H1 (cell line): ENCODE measurements around the gene PNO1.

Experiments used
- CEBPB ChIP-seq: IDR thresholded peaks from 2 replicates; pipeline ENCODE4 v1.6.1; 2012; ENCODE audit warnings: low read depth, low read length
- CTBP2 ChIP-seq: IDR thresholded peaks from 2 replicates; pipeline ENCODE4 v1.7.0; 2011; ENCODE audit warnings: borderline replicate concordance, mild to moderate bottlenecking, moderate library complexity, mixed read lengths, low read length; ENCODE audit not compliant: insufficient read depth, insufficient read length
- CTCF ChIP-seq, 3 experiments: IDR thresholded peaks; 1 replicate in 2 of 3; 2 replicates in 1 of 3; pipeline versions ENCODE4 v1.5.1 to v1.6.1; 2011; ENCODE audit warnings: low read length in 3 of 3, mild to moderate bottlenecking in 3 of 3, inconsistent platforms in 2 of 3, low read depth in 1 of 3, moderate library complexity in 1 of 3; ENCODE audit not compliant: insufficient read depth in 1 of 3; ENCODE audit errors: control extremely low read depth in 1 of 3
- EP300 ChIP-seq, 2 experiments: IDR thresholded peaks; 1 replicate in 1 of 2; 2 replicates in 1 of 2; pipeline ENCODE4 v1.6.1; 2011 to 2012; ENCODE audit warnings: low read depth in 2 of 2, low read length in 2 of 2, mild to moderate bottlenecking in 2 of 2, borderline replicate concordance in 1 of 2, inconsistent platforms in 1 of 2, moderate library complexity in 1 of 2
- EZH2 ChIP-seq: fragments of 200-600 bp; sonication (generic); IDR thresholded peaks from 2 replicates; pipeline ENCODE4 v1.7.1; 2012; ENCODE audit warnings: low read depth, mild to moderate bottlenecking, moderate library complexity, low read length, inconsistent platforms; ENCODE audit not compliant: severe bottlenecking
- GABPA ChIP-seq: IDR thresholded peaks from 2 replicates; pipeline ENCODE4 v1.6.1; 2011; ENCODE audit warnings: mild to moderate bottlenecking, low read length, moderate library complexity, borderline replicate concordance; ENCODE audit not compliant: insufficient read depth
- HDAC2 ChIP-seq, 2 experiments: fragments of 300-600 bp in 1 of 2; sonication (generic) in 1 of 2; IDR thresholded peaks; 2 replicates each; pipeline ENCODE4 v1.6.1; 2011 to 2012; ENCODE audit warnings: low read depth in 2 of 2, low read length in 2 of 2, mild to moderate bottlenecking in 2 of 2, moderate library complexity in 2 of 2, borderline replicate concordance in 1 of 2, inconsistent platforms in 1 of 2
- JUND ChIP-seq: IDR thresholded peaks from 2 replicates; pipeline ENCODE4 v1.6.1; 2011; ENCODE audit warnings: mild to moderate bottlenecking, improper control_type of control experiment, low read length
- SRF ChIP-seq: IDR thresholded peaks from 2 replicates; pipeline ENCODE4 v1.6.1; 2011; ENCODE audit warnings: mild to moderate bottlenecking, low read depth, low read length, moderate library complexity
- ZNF274 ChIP-seq: IDR thresholded peaks from 2 replicates; pipeline ENCODE4 v1.7.0; 2012; ENCODE audit warnings: low read length, borderline replicate concordance; ENCODE audit errors: extremely low read depth

GRCh38 chr2:68152681-68153347 lies 4.9 kb upstream of the PNO1 start:
- no peak for TF ChIP-seq CTBP2
- TF ChIP-seq CTCF (IDR thresholded peaks at IDR 0.05; ENCODE audit: control extremely low read depth in 1 of 3, insufficient read depth in 1 of 3, low read depth in 1 of 3, low read length in 3 of 3) = no peak
- no peak for TF ChIP-seq ZNF274
- no peak for TF ChIP-seq EP300 (IDR thresholded peaks at IDR 0.05; ENCODE audit: borderline replicate concordance in 1 of 2, low read depth in 2 of 2, low read length in 2 of 2)
- TF ChIP-seq GABPA = no peak
- TF ChIP-seq JUND = no peak
- TF ChIP-seq EZH2 = no peak
- no peak for TF ChIP-seq HDAC2 (IDR thresholded peaks at IDR 0.05; ENCODE audit: borderline replicate concordance in 1 of 2, low read depth in 2 of 2, low read length in 2 of 2)
- TF ChIP-seq SRF = no peak
- no peak for TF ChIP-seq CEBPB
